ENCODE results near the gene STK24.

DNA sequence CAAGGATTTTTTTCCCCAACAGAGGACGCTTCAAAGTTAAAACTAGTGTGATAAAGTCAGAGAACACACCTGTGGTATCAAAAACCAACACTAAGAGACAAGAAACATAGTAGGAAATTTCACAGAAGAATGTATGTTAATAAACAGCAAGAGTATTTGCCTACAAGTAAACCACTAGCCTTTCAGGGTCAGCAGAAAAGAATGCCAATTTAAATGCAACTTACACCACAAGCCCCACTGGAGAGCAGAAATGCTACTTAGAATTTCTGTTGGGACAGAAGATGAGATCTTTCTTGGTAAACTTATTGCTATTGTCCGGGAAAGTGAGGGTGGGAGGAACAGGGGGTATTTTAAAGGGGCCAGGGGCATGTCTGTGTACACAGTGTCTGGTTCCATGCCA is 68.6 kb downstream of the STK24 start:
- TF ChIP-seq ESRRG (CRISPR knock-in tag; IDR thresholded peaks at IDR 0.05): no peak
- no peak for TF ChIP-seq ZFP3 (CRISPR knock-in tag; IDR thresholded peaks at IDR 0.05)
